NB4 (cell line): ENCODE measurements around the gene STUM.
A peak's percentile ranks its signal among the peaks of the same experiment; 100 is the strongest.

ENCODE experiments used
- DNase-seq: peaks from one replicate; pipeline ENCODE4 v3.0.0; 2010; ENCODE audit warnings: low read depth
- H3K4me3 ChIP-seq: one replicate; pipeline ENCODE4 v1.5.1; 2011; ENCODE audit warnings: mild to moderate bottlenecking, low read depth, low read length, moderate library complexity
- CTCF ChIP-seq: IDR thresholded peaks from one replicate; pipeline ENCODE4 v1.5.1; 2012; ENCODE audit warnings: low read depth, low read length
- MAX ChIP-seq: IDR thresholded peaks from 2 replicates; pipeline ENCODE4 v1.6.1; 2011; ENCODE audit warnings: low read depth, low read length
- MYC ChIP-seq: IDR thresholded peaks from 2 replicates; pipeline ENCODE4 v1.6.1; 2011; ENCODE audit warnings: low read depth, low read length
- POLR2A ChIP-seq: IDR thresholded peaks from 2 replicates; pipeline ENCODE4 v1.6.1; 2011; ENCODE audit warnings: mild to moderate bottlenecking; ENCODE audit not compliant: insufficient read length; ENCODE audit errors: extremely low read depth

STUM gene

GRCh38 chr1:226568077-226568831 is 19.7 kb downstream of the STUM start:
- peak; percentile 29 for TF ChIP-seq CTCF
- no peak for TF ChIP-seq MAX
- H3K4me3 ChIP-seq, result no peak overlapping the region
- DNase-seq, result peak; percentile 32

GRCh38 chr1:226568975-226569741 is 20.6 kb downstream of the STUM start:
- no peak for TF ChIP-seq POLR2A
- no peak for TF ChIP-seq MYC
- TF ChIP-seq MAX, result no peak
- TF ChIP-seq CTCF, result no peak
- peak; percentile 14 for DNase-seq
- no peak overlapping the region for H3K4me3 ChIP-seq

GRCh38 chr1:226569879-226570547 is 21.4 kb downstream of the STUM start:
- TF ChIP-seq MAX, result no peak
- TF ChIP-seq CTCF, result peak; percentile 26
- peak; percentile 45 for DNase-seq
- H3K4me3 ChIP-seq, result no peak overlapping the region

- no peak for DNase-seq
- H3K4me3 ChIP-seq, result no peak overlapping the region
- TF ChIP-seq MAX (no peak), MYC (no peak), POLR2A (no peak), CTCF (no peak)
Observed at GRCh38 chr1:226571893-226572292, 23.3 kb downstream of the STUM start.

GRCh38 chr1:226572325-226572726 is 23.8 kb downstream of the STUM start:
- DNase-seq, result no peak
- H3K4me3 ChIP-seq, result no peak overlapping the region
- TF ChIP-seq CTCF (no peak), MYC (no peak), POLR2A (no peak), MAX (no peak)
